GM12892 (cell line): ENCODE results near the gene TBL1XR1.
"Not testable (repeated sequence)": the region's sequence is repeated elsewhere in the genome, so short reads cannot be mapped to it uniquely, and the experiment has no call there.

ENCODE experiments used
- POLR2A ChIP-seq: IDR thresholded peaks from 2 replicates; pipeline ENCODE4 v1.6.1; 2011; ENCODE audit warnings: low read depth, low read length, control low read depth
- TAF1 ChIP-seq: IDR thresholded peaks from 2 replicates; pipeline ENCODE4 v1.6.1; 2011; ENCODE audit warnings: low read depth, mild to moderate bottlenecking, control low read depth, low read length, borderline replicate concordance

GRCh38 chr3:177184602-177185001, 12.7 kb downstream of the TBL1XR1 start:
- not testable (repeated sequence) for TF ChIP-seq TAF1, POLR2A
